Measurements from ENCODE around the gene PPP3CA. TPM values are rescaled to one million over a fixed set of nuclear protein-coding genes. Genes with fewer than 3 reads are reported as not detected.

The PPP3CA gene
- total and polyA plus RNA-seq, 2 of the 13 experiments (the other 11 are each of a cell fraction or from before 2014, with no cell fraction given): 4.8 to 13.2 TPM

- TF ChIP-seq POGK (CRISPR knock-in tag; conservative IDR thresholded peaks at IDR 0.05) (no peak), ZNF75D (CRISPR knock-in tag; IDR thresholded peaks at IDR 0.05; ENCODE audit: borderline replicate concordance) (no peak), REPIN1 (CRISPR knock-in tag; IDR thresholded peaks at IDR 0.05; ENCODE audit: borderline replicate concordance, low read depth) (no peak), HOXA9 (CRISPR knock-in tag; IDR thresholded peaks at IDR 0.05; ENCODE audit: borderline replicate concordance) (no peak), HNRNPH1 (optimal IDR thresholded peaks at IDR 0.05; ENCODE audit: low read depth, low read length) (no peak), TBP (CRISPR knock-in tag; IDR thresholded peaks at IDR 0.05) (no peak)
Measured at GRCh38 chr4:101145021-101145420, 202.3 kb downstream of the PPP3CA start (continued).

GRCh38 chr4:101142259-101142658 lies 205.1 kb downstream of the PPP3CA start:
- H3K4me1 ChIP-seq (ENCODE audit: insufficient read depth, low read length): no peaks in the 10 kb centered on the region
- H2AFZ ChIP-seq (ENCODE audit: low read length): no peak overlapping the region
- H3K27ac ChIP-seq (ENCODE audit: extremely low read length, insufficient read depth, low read length): no peak overlapping the region
- H4K20me1 ChIP-seq (ENCODE audit: insufficient read depth, low read length): no peaks in the 10 kb centered on the region
- ChIA-PET POLR2A (no interaction called here), CTCF (ENCODE audit: low intra/inter-chr PET ratio, low total read pairs) (no interaction called here)
- no peak overlapping the region for H3K4me2 ChIP-seq (ENCODE audit: low read depth, low read length)
- no peak overlapping the region for H3K9ac ChIP-seq (ENCODE audit: insufficient read depth, low read depth, low read length)
- no peak overlapping the region for H3K4me3 ChIP-seq (replicated peaks in 1 of 3; ENCODE audit: insufficient read depth in 1 of 3, low read depth in 2 of 3, low read length in 3 of 3)
- H3K36me3 ChIP-seq (replicated peaks in 1 of 2; ENCODE audit: control insufficient read depth in 1 of 2, insufficient read depth in 2 of 2, low read length in 2 of 2): no peaks in the 10 kb centered on the region
- ATAC-seq: no peak
- in situ Hi-C loops (cut with HindIII; ENCODE audit: extremely low pct_ligation_motif_present, low pct_unique_long_range_greater_than_20kb): no loop called here
- H3K27me3 ChIP-seq (ENCODE audit: control insufficient read depth in 1 of 2, insufficient read depth in 2 of 2, low read length in 2 of 2): no peaks in the 10 kb centered on the region
- no TSS peak for BruUV-seq (replicated peaks)
- H3K79me2 ChIP-seq (ENCODE audit: insufficient read depth, low read length): no peaks in the 10 kb centered on the region
- 99% methylated on average over 4 of the region's 4 CpGs for WGBS (ENCODE audit: low lambda C conversion rate)
- FAIRE-seq: no peak
- DNase-seq (ENCODE audit: low spot score): no peak
- no peaks in the 10 kb centered on the region for H3K9me3 ChIP-seq (ENCODE audit: low read length)
- intact Hi-C loops (cut with micrococcal nuclease; ENCODE audit: unreplicated experiment): no loop called here
- TF ChIP-seq ZIK1 (CRISPR knock-in tag; IDR thresholded peaks at IDR 0.05; ENCODE audit: borderline replicate concordance, low read depth): no peak
- no peak for TF ChIP-seq ZNF576 (CRISPR knock-in tag; IDR thresholded peaks at IDR 0.05)
- TF ChIP-seq ZNF546 (CRISPR knock-in tag; conservative IDR thresholded peaks at IDR 0.05): no peak
- TF ChIP-seq MYC (CRISPR knock-in tag; IDR thresholded peaks at IDR 0.05; ENCODE audit: borderline replicate concordance): no peak
- no peak for TF ChIP-seq MEIS1 (CRISPR knock-in tag; IDR thresholded peaks at IDR 0.05; ENCODE audit: borderline replicate concordance)
- TF ChIP-seq KDM1A (CRISPR knock-in tag; IDR thresholded peaks at IDR 0.05): no peak
- TF ChIP-seq ZMYM3 (CRISPR knock-in tag; IDR thresholded peaks at IDR 0.05): no peak
- no peak for TF ChIP-seq KMT2A (CRISPR knock-in tag; IDR thresholded peaks at IDR 0.05)
- no peak for TF ChIP-seq MBNL3 (CRISPR knock-in tag; conservative IDR thresholded peaks at IDR 0.05)
- TF ChIP-seq MNT (IDR thresholded peaks at IDR 0.05): no peak
- TF ChIP-seq ASH2L (IDR thresholded peaks at IDR 0.05; ENCODE audit: insufficient read length, low read depth, low read length): no peak
- TF ChIP-seq ZBTB26 (CRISPR knock-in tag; IDR thresholded peaks at IDR 0.05; ENCODE audit: borderline replicate concordance): no peak
